ENCODE measurements around the gene TBPL2.

Gene TBPL2

DNA sequence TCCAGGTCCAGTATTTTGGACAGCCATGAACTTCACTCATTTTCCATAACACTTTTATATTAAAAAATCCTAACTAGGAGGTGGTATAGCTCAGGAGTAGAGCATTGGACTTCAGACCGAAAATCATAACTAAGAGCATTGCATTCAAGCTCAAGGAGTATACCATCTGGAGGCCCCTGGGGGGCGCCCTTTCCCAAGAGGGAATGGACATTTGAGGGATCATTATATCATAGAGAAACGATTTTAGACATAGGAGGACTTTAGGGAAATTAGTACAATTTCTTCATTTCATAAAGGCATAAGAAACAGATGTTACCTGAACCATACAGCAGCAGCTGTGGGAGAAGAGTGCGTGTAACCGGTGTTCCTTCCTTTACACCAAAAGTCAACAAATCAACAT is 23.6 kb downstream of the TBPL2 start:
- H3K4me3 ChIP-seq (ENCODE audit: low read depth in 1 of 2, low read length in 1 of 2), result no peak overlapping the region
- no peaks in the 10 kb centered on the region for H3K9me3 ChIP-seq
- H3K36me3 ChIP-seq, result no peaks in the 10 kb centered on the region
- H3K27ac ChIP-seq, result no peak overlapping the region
- peaks cover 5% of the 10 kb centered on the region in 2 experiments for H3K4me1 ChIP-seq (ENCODE audit: control insufficient read depth in 1 of 2, insufficient read depth in 1 of 2, low read depth in 1 of 2, low read length in 1 of 2)
- TF ChIP-seq, protein P1, sequence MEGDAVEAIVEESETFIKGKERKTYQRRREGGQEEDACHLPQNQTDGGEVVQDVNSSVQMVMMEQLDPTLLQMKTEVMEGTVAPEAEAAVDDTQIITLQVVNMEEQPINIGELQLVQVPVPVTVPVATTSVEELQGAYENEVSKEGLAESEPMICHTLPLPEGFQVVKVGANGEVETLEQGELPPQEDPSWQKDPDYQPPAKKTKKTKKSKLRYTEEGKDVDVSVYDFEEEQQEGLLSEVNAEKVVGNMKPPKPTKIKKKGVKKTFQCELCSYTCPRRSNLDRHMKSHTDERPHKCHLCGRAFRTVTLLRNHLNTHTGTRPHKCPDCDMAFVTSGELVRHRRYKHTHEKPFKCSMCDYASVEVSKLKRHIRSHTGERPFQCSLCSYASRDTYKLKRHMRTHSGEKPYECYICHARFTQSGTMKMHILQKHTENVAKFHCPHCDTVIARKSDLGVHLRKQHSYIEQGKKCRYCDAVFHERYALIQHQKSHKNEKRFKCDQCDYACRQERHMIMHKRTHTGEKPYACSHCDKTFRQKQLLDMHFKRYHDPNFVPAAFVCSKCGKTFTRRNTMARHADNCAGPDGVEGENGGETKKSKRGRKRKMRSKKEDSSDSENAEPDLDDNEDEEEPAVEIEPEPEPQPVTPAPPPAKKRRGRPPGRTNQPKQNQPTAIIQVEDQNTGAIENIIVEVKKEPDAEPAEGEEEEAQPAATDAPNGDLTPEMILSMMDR (IDR thresholded peaks at IDR 0.05), result no peak
- peaks cover 34% of the 10 kb centered on the region for H3K27me3 ChIP-seq

DNA sequence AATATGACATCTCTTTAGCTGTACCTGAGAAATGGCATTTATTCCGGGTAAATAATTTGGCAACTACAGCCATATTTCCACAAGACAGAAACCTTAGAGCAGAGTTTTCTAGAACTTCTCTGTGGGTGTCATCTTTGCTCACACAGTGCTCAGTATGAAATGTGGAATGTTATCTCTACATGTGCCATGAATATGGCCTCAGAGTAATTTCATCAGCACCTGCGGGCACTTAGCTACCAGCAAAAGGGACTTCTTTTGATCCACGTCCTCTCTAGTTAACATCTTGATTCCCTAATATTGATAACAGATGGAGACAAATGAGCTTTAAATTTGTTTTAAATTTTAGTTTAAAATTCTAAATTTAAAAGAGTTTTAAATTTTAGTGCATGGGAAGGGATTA is 25.9 kb downstream of the TBPL2 start:
- H3K27me3 ChIP-seq, result peaks cover 34% of the 10 kb centered on the region
- TF ChIP-seq, protein P1 (IDR thresholded peaks at IDR 0.05), result no peak
- no peak overlapping the region for H3K27ac ChIP-seq
- H3K4me1 ChIP-seq (ENCODE audit: control insufficient read depth in 1 of 2, insufficient read depth in 1 of 2, low read depth in 1 of 2, low read length in 1 of 2), result peaks cover 14 to 15% of the 10 kb centered on the region in 2 experiments
- H3K4me3 ChIP-seq (ENCODE audit: low read depth in 1 of 2, low read length in 1 of 2), result no peak overlapping the region
- no peaks in the 10 kb centered on the region for H3K36me3 ChIP-seq
- H3K9me3 ChIP-seq, result no peaks in the 10 kb centered on the region

GRCh38 chr14:55412676-55413075 is 27.7 kb downstream of the TBPL2 start:
- Histone ChIP-seq H3K27me3 (peaks cover 34% of the 10 kb centered on the region), H3K9me3 (no peaks in the 10 kb centered on the region), H3K27ac (peak overlapping the region; percentile 61), H3K36me3 (no peaks in the 10 kb centered on the region), H3K4me1 (ENCODE audit: control insufficient read depth in 1 of 2, insufficient read depth in 1 of 2, low read depth in 1 of 2, low read length in 1 of 2) (peaks cover 14 to 15% of the 10 kb centered on the region in 2 experiments), H3K4me3 (ENCODE audit: low read depth in 1 of 2, low read length in 1 of 2) (no peak overlapping the region)
- TF ChIP-seq, protein P1 (IDR thresholded peaks at IDR 0.05), result no peak

DNA sequence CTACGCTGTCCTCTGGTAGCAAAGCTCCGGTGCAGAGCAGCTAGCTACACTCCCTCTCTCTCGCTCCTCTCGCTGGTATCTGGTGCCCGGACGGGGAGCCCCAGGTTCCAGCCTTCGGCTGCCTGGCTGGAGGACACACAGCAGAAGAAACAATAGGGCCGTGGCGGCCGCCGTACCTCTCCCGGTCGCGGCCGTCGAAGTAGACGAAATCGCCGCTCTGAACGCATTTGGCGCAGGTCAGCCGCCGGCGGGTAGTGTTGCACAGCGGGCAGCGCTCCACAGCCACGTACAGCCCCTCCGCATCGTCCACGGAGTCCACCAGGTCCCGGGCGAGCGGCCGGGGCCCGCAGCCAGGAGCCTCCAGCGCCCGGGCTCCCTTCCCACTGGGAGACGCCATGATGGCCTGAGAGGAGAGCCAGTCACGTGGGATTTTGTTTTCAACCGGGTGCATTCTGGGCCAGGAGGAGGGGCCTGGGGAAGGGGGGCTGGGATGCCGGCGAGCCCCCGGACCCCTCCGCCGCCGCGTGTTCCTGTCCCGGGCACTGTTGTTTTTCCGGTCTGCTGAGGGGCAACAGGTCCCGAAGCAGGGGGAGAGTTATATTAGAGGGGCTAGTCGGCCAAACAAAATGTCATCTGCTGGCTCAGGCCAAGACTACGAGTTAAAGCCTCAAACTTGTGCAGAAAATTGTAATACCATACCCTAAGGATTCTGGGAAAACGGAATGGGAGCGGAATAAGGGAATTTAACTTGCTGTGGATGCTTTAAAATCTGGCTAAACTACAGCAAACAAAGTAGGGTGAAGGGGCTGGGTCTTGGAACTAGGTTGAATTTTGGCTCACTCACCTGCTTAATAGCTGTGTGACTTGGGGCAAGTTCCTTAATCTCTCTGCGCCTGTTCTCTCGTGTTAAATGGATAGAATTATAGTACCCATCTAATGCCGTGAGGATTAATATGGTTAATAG is 28.7 kb downstream of the TBPL2 start, which contains the start of gene ATG14:
TSS of gene ATG14 (minus strand) at position 405 of the 964 bp plus-strand sequence. CDS start at position 397, 8 bp downstream.
- no peaks in the 10 kb centered on the region for H3K36me3 ChIP-seq
- peaks cover 34% of the 10 kb centered on the region for H3K27me3 ChIP-seq
- H3K4me3 ChIP-seq (ENCODE audit: low read depth in 1 of 2, low read length in 1 of 2), result peak within 1 kb of the TSS; percentile 76 to 80
- H3K27ac ChIP-seq, result peak within 1 kb of the TSS; percentile 61
- H3K9me3 ChIP-seq, result no peaks in the 10 kb centered on the region
- peaks cover 14 to 15% of the 10 kb centered on the region in 2 experiments for H3K4me1 ChIP-seq (ENCODE audit: control insufficient read depth in 1 of 2, insufficient read depth in 1 of 2, low read depth in 1 of 2, low read length in 1 of 2)
- TF ChIP-seq, protein P1 (IDR thresholded peaks at IDR 0.05), result no peak

GRCh38 chr14:55410876-55411275 is 29.5 kb downstream of the TBPL2 start:
- Histone ChIP-seq H3K4me1 (ENCODE audit: control insufficient read depth in 1 of 2, insufficient read depth in 1 of 2, low read depth in 1 of 2, low read length in 1 of 2) (peaks cover 14 to 15% of the 10 kb centered on the region in 2 experiments), H3K4me3 (ENCODE audit: low read depth in 1 of 2, low read length in 1 of 2) (peak overlapping the region; percentile 76 to 80), H3K36me3 (no peaks in the 10 kb centered on the region), H3K9me3 (no peaks in the 10 kb centered on the region), H3K27me3 (peaks cover 28% of the 10 kb centered on the region), H3K27ac (peak overlapping the region; percentile 61)
- TF ChIP-seq, protein P1 (IDR thresholded peaks at IDR 0.05), result no peak

All from neutrophil (primary cell).